Endothelial cell (in vitro differentiated cells): ENCODE results near the gene REPS2. TPM values are rescaled to one million over a fixed set of nuclear protein-coding genes. Genes with fewer than 3 reads are reported as not detected.

Experiments used
- DNase-seq: peaks from one replicate; pipeline ENCODE4 v3.0.0; 2021; ENCODE audit warnings: low spot score
- H3K27ac Mint-ChIP-seq: one replicate; pipeline ENCODE4 v1.8.0; 2021; ENCODE audit warnings: mixed read lengths, inconsistent platforms; ENCODE audit not compliant: unreplicated experiment
- H3K27me3 Mint-ChIP-seq: one replicate; pipeline ENCODE4 v1.8.0; 2021; ENCODE audit warnings: mild to moderate bottlenecking, moderate library complexity, mixed read lengths, inconsistent platforms; ENCODE audit not compliant: unreplicated experiment
- H3K36me3 Mint-ChIP-seq: one replicate; pipeline ENCODE4 v1.8.0; 2021; ENCODE audit warnings: mild to moderate bottlenecking, low read depth, mixed read lengths, inconsistent platforms; ENCODE audit not compliant: unreplicated experiment
- H3K4me1 Mint-ChIP-seq: one replicate; pipeline ENCODE4 v1.8.0; 2021; ENCODE audit warnings: mild to moderate bottlenecking, mixed read lengths, inconsistent platforms; ENCODE audit not compliant: unreplicated experiment
- H3K4me3 Mint-ChIP-seq: one replicate; pipeline ENCODE4 v1.8.0; 2021; ENCODE audit warnings: mild to moderate bottlenecking, mixed read lengths, inconsistent platforms; ENCODE audit not compliant: unreplicated experiment
- H3K9me3 Mint-ChIP-seq: one replicate; pipeline ENCODE4 v1.8.0; 2021; ENCODE audit warnings: mixed read lengths, inconsistent platforms; ENCODE audit not compliant: unreplicated experiment
- long read RNA-seq: library from polyadenylated mRNA; unstranded; transcript quantifications from one replicate; pipeline ENCODE4 v2.0.0, GENCODE V29; 2020; ENCODE audit not compliant: unreplicated experiment
- total RNA-seq: library from RNA; stranded (reverse); fragmentation: NEBNext Ultra II Directional; extraction: Animal tissue kit (Norgen Biotek cat#: 25700); gene quantifications from one replicate; pipeline ENCODE4 v1.2.1, GENCODE V29; 2021; ENCODE audit not compliant: unreplicated experiment
- TF ChIP-seq, protein P1 (sequence below): fragments of 200-600 bp; sonication (generic); IDR thresholded peaks from one replicate; pipeline ENCODE4 v1.5.0; 2021; ENCODE audit warnings: antibody characterized with exemption; ENCODE audit not compliant: unreplicated experiment

REPS2 gene
- 10.6 TPM for total RNA-seq
- long read RNA-seq, partial matches to known transcripts: 0 of 2 reads
- long read RNA-seq, other reads (novel, unspliced or antisense): 2 of 2 reads

DNA sequence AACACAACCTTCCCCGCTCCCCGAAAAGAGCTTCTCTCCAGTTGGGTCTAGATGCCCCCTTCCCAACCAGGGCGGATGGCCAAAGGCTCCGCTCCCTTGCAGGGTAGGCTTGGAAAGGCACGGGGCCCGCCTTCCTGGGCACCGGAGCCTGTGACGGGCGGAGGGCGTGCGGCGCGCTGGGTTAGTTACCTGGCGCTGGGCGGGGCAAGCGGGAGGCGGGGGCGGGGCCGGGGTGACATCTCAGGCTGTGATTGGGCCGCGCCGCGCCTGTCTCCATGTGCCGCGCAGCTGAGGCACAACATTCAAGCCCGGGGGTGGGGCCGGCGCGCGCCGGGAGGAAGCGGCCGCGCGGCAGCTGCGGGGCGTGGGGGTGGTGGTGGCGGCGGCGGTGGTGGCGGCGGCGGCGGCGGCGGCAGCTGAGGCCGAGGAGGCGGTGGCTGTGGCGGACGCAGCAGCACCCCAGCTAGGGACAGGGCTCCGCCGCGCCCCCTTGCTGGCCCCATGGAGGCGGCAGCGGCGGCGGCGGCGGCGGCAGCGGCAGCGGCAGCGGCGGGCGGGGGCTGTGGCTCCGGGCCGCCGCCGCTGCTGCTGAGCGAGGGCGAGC lies at the start of gene REPS2:
TSS of gene REPS2 (plus strand) at position 298 of the 604 bp plus-strand sequence. CDS start at position 502, 204 bp downstream.
- Mint-ChIP-seq H3K4me3 (peak within 1 kb of the TSS; percentile 95), H3K27me3 (peaks cover 4% of the 10 kb centered on the region), H3K27ac (no peak within 1 kb of the TSS), H3K9me3 (no peaks in the 10 kb centered on the region), H3K36me3 (no peaks in the 10 kb centered on the region), H3K4me1 (no peaks in the 10 kb centered on the region)
- TF ChIP-seq, protein P1, sequence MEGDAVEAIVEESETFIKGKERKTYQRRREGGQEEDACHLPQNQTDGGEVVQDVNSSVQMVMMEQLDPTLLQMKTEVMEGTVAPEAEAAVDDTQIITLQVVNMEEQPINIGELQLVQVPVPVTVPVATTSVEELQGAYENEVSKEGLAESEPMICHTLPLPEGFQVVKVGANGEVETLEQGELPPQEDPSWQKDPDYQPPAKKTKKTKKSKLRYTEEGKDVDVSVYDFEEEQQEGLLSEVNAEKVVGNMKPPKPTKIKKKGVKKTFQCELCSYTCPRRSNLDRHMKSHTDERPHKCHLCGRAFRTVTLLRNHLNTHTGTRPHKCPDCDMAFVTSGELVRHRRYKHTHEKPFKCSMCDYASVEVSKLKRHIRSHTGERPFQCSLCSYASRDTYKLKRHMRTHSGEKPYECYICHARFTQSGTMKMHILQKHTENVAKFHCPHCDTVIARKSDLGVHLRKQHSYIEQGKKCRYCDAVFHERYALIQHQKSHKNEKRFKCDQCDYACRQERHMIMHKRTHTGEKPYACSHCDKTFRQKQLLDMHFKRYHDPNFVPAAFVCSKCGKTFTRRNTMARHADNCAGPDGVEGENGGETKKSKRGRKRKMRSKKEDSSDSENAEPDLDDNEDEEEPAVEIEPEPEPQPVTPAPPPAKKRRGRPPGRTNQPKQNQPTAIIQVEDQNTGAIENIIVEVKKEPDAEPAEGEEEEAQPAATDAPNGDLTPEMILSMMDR: no peak
- peak; percentile 70 for DNase-seq

DNA sequence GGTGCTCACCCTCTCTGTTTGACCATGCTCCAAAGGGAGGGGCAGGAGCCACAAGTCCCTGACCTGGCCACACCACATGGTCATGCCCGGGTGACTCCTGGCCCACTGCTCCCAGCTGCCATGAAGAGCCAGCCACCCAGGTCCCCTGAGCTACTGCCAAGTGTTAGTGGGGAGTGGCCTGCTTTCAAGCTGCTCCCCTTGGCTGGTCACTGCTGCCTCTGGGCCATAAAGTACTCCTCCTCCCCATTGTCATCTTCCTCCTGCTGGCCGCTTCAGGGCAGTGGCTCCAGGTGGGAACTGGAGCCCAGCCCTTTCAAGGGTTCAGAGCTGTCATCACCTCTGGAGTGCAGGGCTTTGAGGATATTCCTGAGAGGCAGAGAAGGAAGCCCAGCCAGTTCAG lies 49.0 kb upstream of the REPS2 start:
- peaks cover 3% of the 10 kb centered on the region for H3K4me1 Mint-ChIP-seq
- TF ChIP-seq, protein P1: no peak

DNA sequence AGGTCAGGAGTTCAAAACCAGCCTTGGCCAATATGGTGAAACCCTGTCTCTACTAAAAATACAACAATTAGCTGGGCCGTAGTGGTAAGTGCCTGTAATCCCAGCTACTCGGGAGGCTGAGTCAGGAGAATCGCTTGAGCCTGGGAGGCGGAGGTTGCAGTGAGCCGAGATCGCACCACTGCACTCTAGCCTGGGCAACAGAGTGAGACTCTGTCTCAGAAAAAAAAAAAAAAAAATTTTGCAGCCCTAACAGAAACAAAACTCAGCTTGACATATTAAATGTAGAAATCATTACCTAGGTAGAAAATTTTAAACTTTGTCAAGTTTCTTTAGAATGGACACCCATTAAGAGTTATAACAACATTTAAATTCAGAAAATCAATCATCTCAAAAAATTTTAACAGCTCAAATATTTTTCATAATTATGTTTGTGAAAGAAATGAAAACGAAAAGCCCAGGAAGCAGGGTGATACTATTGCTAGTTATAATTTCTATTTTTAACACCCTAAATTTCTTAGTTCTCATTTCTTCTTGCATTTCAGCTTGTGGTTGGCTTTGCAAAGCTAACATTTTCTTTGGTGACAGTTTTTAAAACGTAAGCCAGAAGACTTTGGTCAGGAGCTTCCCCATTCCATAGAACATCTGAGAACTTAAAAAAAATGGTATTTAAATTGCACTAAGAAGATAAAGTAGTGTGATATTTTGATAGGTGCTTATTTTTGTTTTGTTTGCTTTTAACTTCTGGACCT lies 43.0 kb upstream of the REPS2 start:
- no peak overlapping the region for H3K27ac Mint-ChIP-seq
- DNase-seq: no peak
- no peaks in the 10 kb centered on the region for H3K9me3 Mint-ChIP-seq
- H3K4me1 Mint-ChIP-seq: no peaks in the 10 kb centered on the region
- TF ChIP-seq, protein P1: no peak
- H3K27me3 Mint-ChIP-seq: no peaks in the 10 kb centered on the region
- H3K36me3 Mint-ChIP-seq: no peaks in the 10 kb centered on the region
- H3K4me3 Mint-ChIP-seq: no peak overlapping the region

More for the DNA sequence above, 49.0 kb upstream of the REPS2 start:
- Mint-ChIP-seq H3K4me3 (no peak overlapping the region), H3K27ac (no peak overlapping the region), H3K27me3 (no peaks in the 10 kb centered on the region), H3K36me3 (no peaks in the 10 kb centered on the region), H3K9me3 (no peaks in the 10 kb centered on the region)
- no peak for DNase-seq

- DNase-seq: no peak
- no peaks in the 10 kb centered on the region for H3K27me3 Mint-ChIP-seq
- H3K27ac Mint-ChIP-seq: no peak overlapping the region
Measured at GRCh38 chrX:16910376-16910775, 36.1 kb upstream of the REPS2 start.

More at GRCh38 chrX:16910376-16910775, 36.1 kb upstream of the REPS2 start:
- Mint-ChIP-seq H3K4me1 (no peaks in the 10 kb centered on the region), H3K9me3 (no peaks in the 10 kb centered on the region), H3K4me3 (no peak overlapping the region), H3K36me3 (no peaks in the 10 kb centered on the region)
- TF ChIP-seq, protein P1: no peak
